Measurements from ENCODE around the gene YEATS2.

DNA sequence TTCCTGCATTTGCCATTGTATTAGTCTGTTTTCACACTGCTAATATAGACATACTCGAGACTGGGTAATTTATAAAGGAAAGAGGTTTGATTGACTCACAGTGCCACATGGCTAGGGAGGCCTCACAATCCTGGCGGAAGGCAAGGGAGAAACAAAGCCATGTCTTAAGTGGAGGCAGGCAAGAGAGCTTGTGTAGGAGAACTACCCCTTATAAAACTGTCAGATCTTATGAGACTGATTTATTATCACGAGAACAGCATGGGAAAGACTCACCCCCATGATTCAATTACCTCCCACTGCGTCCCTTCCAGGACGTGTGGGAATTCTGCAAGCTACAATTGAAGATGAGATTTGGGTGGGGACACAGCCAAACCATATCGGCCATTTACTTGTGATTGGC, 27.8 kb downstream of the YEATS2 start:
- TF ChIP-seq, protein P1, sequence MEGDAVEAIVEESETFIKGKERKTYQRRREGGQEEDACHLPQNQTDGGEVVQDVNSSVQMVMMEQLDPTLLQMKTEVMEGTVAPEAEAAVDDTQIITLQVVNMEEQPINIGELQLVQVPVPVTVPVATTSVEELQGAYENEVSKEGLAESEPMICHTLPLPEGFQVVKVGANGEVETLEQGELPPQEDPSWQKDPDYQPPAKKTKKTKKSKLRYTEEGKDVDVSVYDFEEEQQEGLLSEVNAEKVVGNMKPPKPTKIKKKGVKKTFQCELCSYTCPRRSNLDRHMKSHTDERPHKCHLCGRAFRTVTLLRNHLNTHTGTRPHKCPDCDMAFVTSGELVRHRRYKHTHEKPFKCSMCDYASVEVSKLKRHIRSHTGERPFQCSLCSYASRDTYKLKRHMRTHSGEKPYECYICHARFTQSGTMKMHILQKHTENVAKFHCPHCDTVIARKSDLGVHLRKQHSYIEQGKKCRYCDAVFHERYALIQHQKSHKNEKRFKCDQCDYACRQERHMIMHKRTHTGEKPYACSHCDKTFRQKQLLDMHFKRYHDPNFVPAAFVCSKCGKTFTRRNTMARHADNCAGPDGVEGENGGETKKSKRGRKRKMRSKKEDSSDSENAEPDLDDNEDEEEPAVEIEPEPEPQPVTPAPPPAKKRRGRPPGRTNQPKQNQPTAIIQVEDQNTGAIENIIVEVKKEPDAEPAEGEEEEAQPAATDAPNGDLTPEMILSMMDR (IDR thresholded peaks at IDR 0.05) = no peak
- TF ChIP-seq POLR2AphosphoS5 (IDR thresholded peaks at IDR 0.05) = no peak
- no peak for TF ChIP-seq EP300 (IDR thresholded peaks at IDR 0.05)
